Measurements from ENCODE around the gene HPD. TPM values are rescaled to one million over a fixed set of nuclear protein-coding genes. Genes with fewer than 3 reads are reported as not detected.

HPD gene
- total RNA-seq, 1 donor from 2014 or later = not detected

DNA sequence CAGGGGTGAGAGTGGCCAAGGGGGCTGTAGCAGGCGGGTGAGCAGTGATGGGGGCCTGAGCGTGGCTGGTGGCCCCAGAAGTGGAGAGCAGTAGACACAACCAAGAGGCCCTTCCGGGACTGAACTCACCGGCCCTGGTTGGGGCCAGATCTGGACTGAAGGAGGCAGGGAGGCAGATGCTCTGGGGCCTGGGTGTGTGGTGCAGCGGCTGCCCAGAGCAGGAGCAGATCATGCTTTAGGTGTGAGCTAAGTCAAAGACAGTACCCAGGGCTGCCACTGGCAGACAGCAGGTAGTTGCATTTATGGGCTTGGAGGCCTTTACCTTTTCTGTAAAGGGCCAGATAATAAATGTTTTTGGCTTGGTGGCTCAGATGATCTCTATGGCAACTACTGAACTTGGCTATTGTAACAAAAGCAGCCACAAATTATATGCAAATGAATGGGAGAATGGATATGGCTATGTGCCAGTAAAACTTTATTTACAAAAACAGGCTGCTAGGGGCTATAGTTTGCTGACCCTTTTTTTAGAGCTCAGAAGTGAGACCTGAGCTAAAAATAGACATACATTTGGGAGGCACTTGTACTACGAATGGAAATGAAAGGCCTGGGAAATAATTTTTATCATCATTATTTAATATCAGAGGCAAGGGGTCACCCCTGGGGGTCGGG is 29.3 kb downstream of the HPD start:
- intact Hi-C loops (cut with micrococcal nuclease) = no loop called here

- intact Hi-C loops (cut with micrococcal nuclease) = no loop called here
Measured at GRCh38 chr12:121828826-121829225, 29.8 kb downstream of the HPD start.

- intact Hi-C loops (cut with micrococcal nuclease) = no loop called here
Measured at GRCh38 chr12:121828306-121828705, 30.4 kb downstream of the HPD start.

- intact Hi-C loops (cut with micrococcal nuclease) = no loop called here
Measured at GRCh38 chr12:121827351-121828099, 31.1 kb downstream of the HPD start.

DNA sequence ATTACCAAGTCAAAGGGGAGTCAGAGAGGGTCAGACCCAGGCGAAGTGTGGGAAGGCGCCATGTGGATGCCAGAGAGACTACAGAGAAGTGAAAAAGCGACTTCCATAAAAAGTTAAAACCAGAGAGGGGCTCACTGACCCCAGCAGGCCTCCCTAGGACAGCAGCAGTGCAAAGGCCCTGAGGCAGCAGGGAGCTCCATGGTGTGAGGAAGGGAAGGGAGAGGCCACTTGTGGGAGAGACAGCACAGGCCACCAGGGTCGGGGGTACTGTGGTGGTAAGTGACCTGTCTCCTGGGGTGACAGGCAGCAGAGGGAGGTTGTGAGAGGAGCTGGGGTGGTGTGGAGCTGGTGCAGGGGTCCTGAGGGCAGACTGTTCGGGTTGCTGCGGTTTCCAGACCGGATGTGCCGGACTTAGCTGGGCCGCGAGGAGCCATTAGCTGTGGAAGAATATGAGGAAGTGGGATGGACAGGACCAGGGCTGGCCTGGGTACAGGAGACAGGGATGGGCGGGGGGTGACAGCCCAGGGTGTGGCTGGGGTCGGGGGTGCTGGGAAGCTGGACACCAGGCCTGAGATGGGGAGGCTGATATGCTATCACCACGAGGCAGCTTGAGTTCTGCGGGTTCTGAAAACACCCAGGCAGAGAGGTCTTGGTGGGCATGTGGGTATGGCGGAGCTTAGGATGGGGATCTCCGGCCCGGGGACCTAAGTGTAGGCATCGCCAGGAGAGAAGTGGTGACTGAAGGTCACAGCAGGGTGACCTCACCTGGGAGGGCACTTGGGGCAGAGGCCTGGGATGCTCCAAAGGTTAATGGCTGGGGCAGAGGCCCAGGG is 32.1 kb downstream of the HPD start:
- intact Hi-C loops (cut with micrococcal nuclease) = no loop called here

DNA sequence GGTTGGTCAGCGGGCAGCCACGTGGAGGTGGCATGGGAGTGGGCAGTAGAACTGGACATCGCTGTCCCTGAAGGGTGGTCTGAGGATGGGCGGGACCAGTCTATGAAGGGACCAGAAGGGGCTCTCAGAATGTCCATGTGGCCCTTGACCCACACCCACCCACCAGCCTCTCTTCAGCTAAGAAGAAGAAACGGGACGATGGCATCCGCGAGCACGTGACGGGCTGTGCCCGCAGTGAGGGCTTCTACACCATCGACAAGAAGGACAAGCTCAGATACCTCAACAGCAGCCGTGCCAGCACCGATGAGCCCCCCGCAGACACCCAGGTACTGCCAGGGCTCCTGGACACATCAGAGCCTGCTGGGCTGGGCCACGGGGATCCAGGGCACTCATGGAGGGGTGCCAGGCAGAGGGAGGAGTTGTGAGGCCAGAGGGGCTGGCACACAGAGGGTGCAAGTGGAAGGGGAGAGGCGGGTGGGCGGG is 33.6 kb downstream of the HPD start:
- intact Hi-C loops (cut with micrococcal nuclease) = no loop called here

DNA sequence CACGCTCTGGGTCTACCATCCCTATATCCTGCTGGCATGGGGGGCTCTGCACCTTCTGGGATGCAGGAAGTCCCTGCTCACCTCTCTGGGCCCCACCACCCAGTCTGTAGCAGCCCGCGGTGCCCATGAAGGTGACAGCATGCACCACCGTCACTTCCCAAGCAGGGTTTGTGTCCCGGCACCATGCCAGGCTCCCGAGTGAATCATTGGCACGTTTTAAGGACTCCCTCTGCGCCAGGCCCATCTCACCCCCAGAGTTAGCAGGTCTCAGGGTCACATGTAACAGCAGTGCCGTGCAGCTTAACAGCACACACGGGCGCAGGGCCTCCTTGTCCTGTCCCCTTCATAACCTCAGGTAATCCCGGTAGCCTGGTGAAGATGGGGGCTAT is 34.9 kb downstream of the HPD start:
- intact Hi-C loops (cut with micrococcal nuclease) = no loop called here

GRCh38 chr12:121823101-121823726 is 35.4 kb downstream of the HPD start:
- intact Hi-C loops (cut with micrococcal nuclease) = no loop called here

- intact Hi-C loops (cut with micrococcal nuclease) = no loop called here
Measured at GRCh38 chr12:121822393-121823100, 36.1 kb downstream of the HPD start.

- intact Hi-C loops (cut with micrococcal nuclease) = no loop called here
Measured at GRCh38 chr12:121820056-121820455, 38.6 kb downstream of the HPD start.

GRCh38 chr12:121819212-121819949 is 39.3 kb downstream of the HPD start:
- intact Hi-C loops (cut with micrococcal nuclease) = no loop called here

DNA sequence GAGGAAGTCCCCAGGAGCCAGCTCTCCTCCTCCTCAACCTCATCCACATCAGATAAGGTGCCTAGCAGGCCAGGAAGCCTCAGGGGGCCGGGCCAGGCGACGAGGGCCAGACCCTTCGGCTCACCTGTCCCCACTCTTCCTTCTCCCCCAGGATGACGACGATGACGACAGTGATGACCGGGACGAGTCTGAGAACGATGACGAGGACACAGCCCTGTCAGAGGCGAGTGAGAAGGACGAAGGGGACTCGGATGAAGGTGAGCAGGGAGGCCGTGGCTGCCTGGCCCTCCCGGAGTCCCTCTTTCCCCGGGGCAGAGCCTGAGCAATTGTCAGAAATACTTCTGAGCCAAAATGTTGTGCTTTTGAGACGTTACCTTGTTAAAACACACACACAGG is 41.0 kb downstream of the HPD start:
- intact Hi-C loops (cut with micrococcal nuclease) = no loop called here

GRCh38 chr12:121816925-121817647 is 41.6 kb downstream of the HPD start:
- intact Hi-C loops (cut with micrococcal nuclease) = no loop called here

GRCh38 chr12:121815263-121815662 is 43.4 kb downstream of the HPD start:
- intact Hi-C loops (cut with micrococcal nuclease) = no loop called here

DNA sequence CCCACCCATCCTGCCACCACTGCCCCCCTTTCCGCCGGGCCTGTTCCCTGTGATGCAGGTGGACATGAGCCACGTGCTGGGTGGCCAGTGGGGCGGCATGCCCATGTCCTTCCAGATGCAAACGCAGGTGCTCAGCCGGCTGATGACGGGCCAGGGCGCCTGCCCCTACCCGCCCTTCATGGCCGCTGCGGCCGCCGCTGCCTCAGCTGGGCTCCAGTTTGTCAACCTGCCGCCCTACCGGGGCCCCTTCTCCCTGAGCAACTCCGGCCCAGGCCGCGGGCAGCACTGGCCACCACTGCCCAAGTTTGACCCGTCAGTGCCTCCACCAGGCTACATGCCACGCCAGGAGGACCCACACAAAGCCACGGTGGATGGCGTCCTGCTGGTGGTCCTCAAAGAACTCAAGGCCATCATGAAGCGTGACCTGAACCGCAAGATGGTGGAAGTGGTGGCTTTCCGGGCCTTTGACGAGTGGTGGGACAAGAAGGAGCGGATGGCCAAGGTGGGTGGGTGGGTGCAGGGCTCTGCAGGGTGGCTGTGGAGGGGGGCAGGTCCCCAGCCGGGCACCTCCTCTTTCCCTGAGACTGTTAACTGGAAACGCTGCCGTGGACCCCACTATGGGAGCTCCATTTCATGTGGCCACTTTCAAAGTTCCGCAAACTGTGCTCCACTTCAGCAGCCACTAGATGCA is 44.1 kb downstream of the HPD start:
- intact Hi-C loops (cut with micrococcal nuclease) = no loop called here

- intact Hi-C loops (cut with micrococcal nuclease) = no loop called here
Measured at GRCh38 chr12:121813951-121814350, 44.7 kb downstream of the HPD start.

GRCh38 chr12:121812921-121813896 is 45.5 kb downstream of the HPD start:
- intact Hi-C loops (cut with micrococcal nuclease) = loop anchor here (1.0 kb wide), 6 partner anchors 11 to 116 kb away; partner anchors contain the start of gene PSMD9
